Measurements from ENCODE around the gene SCARB1.
"Not testable (repeated sequence)": the region's sequence is repeated elsewhere in the genome, so short reads cannot be mapped to it uniquely, and the experiment has no call there.

The SCARB1 gene

GRCh38 chr12:124883263-124884130 lies 19.8 kb upstream of the SCARB1 start:
- DNase-seq: no peak

GRCh38 chr12:124881123-124881522 lies 17.5 kb upstream of the SCARB1 start:
- no peak for DNase-seq

- not testable (repeated sequence) for DNase-seq
These were observed 16.7 kb upstream of the SCARB1 start for GRCh38 chr12:124880335-124880734.

GRCh38 chr12:124878795-124879516 lies 15.3 kb upstream of the SCARB1 start:
- DNase-seq: no peak

GRCh38 chr12:124877423-124877822 lies 13.8 kb upstream of the SCARB1 start:
- DNase-seq: no peak

GRCh38 chr12:124876171-124876570 lies 12.5 kb upstream of the SCARB1 start:
- no peak for DNase-seq

- DNase-seq: no peak
These were observed 12.1 kb upstream of the SCARB1 start for GRCh38 chr12:124875803-124876132.

- no peak for DNase-seq
These were observed 11.5 kb upstream of the SCARB1 start for GRCh38 chr12:124874988-124875802.

GRCh38 chr12:124874188-124874587 lies 10.5 kb upstream of the SCARB1 start:
- DNase-seq: no peak

GRCh38 chr12:124872068-124872719 lies 8.5 kb upstream of the SCARB1 start:
- peak; percentile 52 for DNase-seq

GRCh38 chr12:124871297-124871696 lies 7.6 kb upstream of the SCARB1 start:
- no peak for DNase-seq

GRCh38 chr12:124870515-124870914 lies 6.9 kb upstream of the SCARB1 start:
- DNase-seq: no peak

GRCh38 chr12:124869059-124869665 lies 5.5 kb upstream of the SCARB1 start:
- DNase-seq: no peak

- no peak for DNase-seq
These were observed 4.8 kb upstream of the SCARB1 start for GRCh38 chr12:124868252-124869058.

GRCh38 chr12:124867401-124867930 lies 3.8 kb upstream of the SCARB1 start:
- no peak for DNase-seq

- DNase-seq: no peak
These were observed 3.3 kb upstream of the SCARB1 start for GRCh38 chr12:124866883-124867400.

- no peak for DNase-seq
These were observed 2.7 kb upstream of the SCARB1 start for GRCh38 chr12:124866195-124866882.

- no peak for DNase-seq
These were observed 2.1 kb upstream of the SCARB1 start for GRCh38 chr12:124865728-124866127.

- DNase-seq: no peak
These were observed 675 bp upstream of the SCARB1 start for GRCh38 chr12:124864326-124864752.

GRCh38 chr12:124862768-124863415 lies 772 bp downstream of the SCARB1 start:
- DNase-seq: no peak

Measured in eye (tissue), 1 donor.